Activated CD4-positive, alpha-beta memory T cell treated with anti-CD3 and anti-CD28 coated beads for 36 hours (primary cell): Measurements from ENCODE around the gene BTAF1. TPM values are rescaled to one million over a fixed set of nuclear protein-coding genes. Genes with fewer than 3 reads are reported as not detected.
"Not testable (repeated sequence)": the region's sequence is repeated elsewhere in the genome, so short reads cannot be mapped to it uniquely, and the experiment has no call there.

Experiments used
- CTCF ChIA-PET: fragments of 350-600 bp; sonication (Branson Sonifier 250); formaldehyde crosslinking; loops from one replicate; lab custom pipeline; 2021; ENCODE audit warnings: antibody characterized with exemption, inconsistent platforms; lab: Charles Lee
- POLR2A ChIA-PET: fragments of 350-600 bp; sonication (Branson Sonifier 250); formaldehyde crosslinking; loops from one replicate; lab custom pipeline; 2021; ENCODE audit warnings: antibody characterized with exemption; lab: Charles Lee
- DNase-seq: peaks from one replicate; pipeline ENCODE4 v3.0.0-alpha.2; 2020
- H3K27ac Mint-ChIP-seq: one replicate; pipeline ENCODE4 v1.8.0; 2021; ENCODE audit warnings: mixed read lengths
- H3K27me3 Mint-ChIP-seq: one replicate; pipeline ENCODE4 v1.8.0; 2021; ENCODE audit warnings: mixed read lengths
- H3K36me3 Mint-ChIP-seq: one replicate; pipeline ENCODE4 v1.8.0; 2021; ENCODE audit warnings: mixed read lengths
- H3K4me1 Mint-ChIP-seq: one replicate; pipeline ENCODE4 v1.8.0; 2021; ENCODE audit warnings: low read depth, mixed read lengths
- H3K4me3 Mint-ChIP-seq: one replicate; pipeline ENCODE4 v1.8.0; 2021; ENCODE audit warnings: mild to moderate bottlenecking, mixed read lengths
- H3K9me3 Mint-ChIP-seq: one replicate; pipeline ENCODE4 v1.8.0; 2021; ENCODE audit warnings: mixed read lengths
- intact Hi-C: fragments of 100-400 bp; cut with micrococcal nuclease; formaldehyde crosslinking; loops from one replicate; pipeline ENCODE4 v1.15.1; 2023
- total RNA-seq, 2 experiments: library from RNA; stranded (reverse); gene quantifications; one replicate each; pipeline ENCODE4 v1.2.3, GENCODE V29; 2021

Gene BTAF1
- total RNA-seq, 2 experiments from 2014 or later, result 49.9 to 50.7 TPM

DNA sequence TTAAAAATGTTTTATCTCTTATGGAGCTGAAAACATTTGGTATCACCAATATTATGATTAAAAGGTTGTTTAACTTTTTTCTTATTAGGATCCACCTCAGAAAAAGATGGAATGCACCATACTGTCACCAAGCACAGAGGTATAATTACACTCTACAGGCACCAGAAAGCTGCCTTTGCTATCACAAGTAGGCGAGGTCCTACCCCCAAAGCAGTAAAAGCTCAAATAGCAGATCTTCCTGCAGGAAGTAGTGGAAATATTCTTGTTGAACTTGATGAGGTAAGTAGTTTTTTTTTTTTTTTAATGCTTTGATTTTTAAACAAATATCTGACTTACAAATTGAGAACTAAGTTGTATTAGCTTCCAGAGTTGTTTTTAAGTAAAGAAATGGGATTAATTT lies 68.5 kb downstream of the BTAF1 start:
- H3K36me3 Mint-ChIP-seq, result peaks cover 43% of the 10 kb centered on the region
- ChIA-PET CTCF (no interaction called here), POLR2A (no interaction called here)
- H3K9me3 Mint-ChIP-seq, result no peaks in the 10 kb centered on the region
- H3K4me3 Mint-ChIP-seq, result no peak overlapping the region
- H3K4me1 Mint-ChIP-seq, result no peaks in the 10 kb centered on the region
- H3K27ac Mint-ChIP-seq, result no peak overlapping the region
- DNase-seq, result no peak
- intact Hi-C loops, result no loop called here
- H3K27me3 Mint-ChIP-seq, result no peaks in the 10 kb centered on the region

- no peaks in the 10 kb centered on the region for H3K27me3 Mint-ChIP-seq
- H3K4me1 Mint-ChIP-seq, result no peaks in the 10 kb centered on the region
- H3K27ac Mint-ChIP-seq, result no peak overlapping the region
- H3K9me3 Mint-ChIP-seq, result no peaks in the 10 kb centered on the region
- no peak overlapping the region for H3K4me3 Mint-ChIP-seq
- POLR2A ChIA-PET, result no interaction called here
- intact Hi-C loops, result no loop called here
- CTCF ChIA-PET, result no interaction called here
- peaks cover 59% of the 10 kb centered on the region for H3K36me3 Mint-ChIP-seq
- DNase-seq, result no peak
Observed at GRCh38 chr10:91996266-91996665, 72.7 kb downstream of the BTAF1 start.

DNA sequence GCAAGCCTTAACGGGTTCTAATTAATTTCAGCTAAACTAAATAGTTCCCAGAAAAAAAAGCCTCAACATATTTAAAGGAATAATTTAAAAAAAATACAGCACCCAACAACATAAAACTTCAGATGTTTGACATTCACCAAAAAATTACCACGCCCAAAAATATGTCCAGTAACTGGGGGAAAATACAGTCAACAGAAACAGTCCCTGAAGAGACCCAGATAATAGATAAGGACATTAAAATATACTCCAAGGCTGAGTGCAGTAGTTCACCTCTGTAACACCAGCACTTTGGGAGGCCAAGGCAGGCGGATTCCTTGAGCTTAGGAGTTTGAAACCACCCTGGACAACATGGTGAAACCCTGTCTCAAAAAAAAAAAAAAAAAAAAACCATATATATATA lies 78.0 kb downstream of the BTAF1 start:
- H3K9me3 Mint-ChIP-seq, result no peaks in the 10 kb centered on the region
- DNase-seq, result no peak
- H3K4me1 Mint-ChIP-seq, result no peaks in the 10 kb centered on the region
- intact Hi-C loops, result no loop called here
- CTCF ChIA-PET, result no interaction called here
- no peak overlapping the region for H3K27ac Mint-ChIP-seq
- peaks cover 57% of the 10 kb centered on the region for H3K36me3 Mint-ChIP-seq
- no peak overlapping the region for H3K4me3 Mint-ChIP-seq
- POLR2A ChIA-PET, result no interaction called here
- H3K27me3 Mint-ChIP-seq, result no peaks in the 10 kb centered on the region

DNA sequence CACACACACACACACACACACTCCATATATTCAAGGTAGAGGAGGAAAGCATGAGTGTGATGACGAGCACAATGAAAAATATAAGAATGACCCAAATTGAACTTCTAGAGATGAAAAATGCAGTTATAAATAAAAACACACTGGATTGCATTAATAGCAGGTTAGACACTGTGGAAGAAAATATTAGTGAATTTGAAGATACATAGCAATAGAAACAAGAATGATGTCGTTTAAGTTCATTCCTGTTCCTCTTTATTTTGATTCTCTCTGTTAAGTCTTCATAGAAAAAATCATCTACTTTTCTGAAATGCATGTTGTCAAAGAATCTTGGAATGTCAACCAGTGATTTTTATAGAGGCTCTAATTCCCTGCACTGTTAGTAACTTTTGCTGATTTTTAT lies 78.4 kb downstream of the BTAF1 start:
- Mint-ChIP-seq H3K27ac (no peak overlapping the region), H3K9me3 (no peaks in the 10 kb centered on the region), H3K4me3 (no peak overlapping the region), H3K27me3 (no peaks in the 10 kb centered on the region), H3K4me1 (no peaks in the 10 kb centered on the region), H3K36me3 (peaks cover 56% of the 10 kb centered on the region)
- POLR2A ChIA-PET, result no interaction called here
- intact Hi-C loops, result no loop called here
- no peak for DNase-seq
- CTCF ChIA-PET, result no interaction called here

GRCh38 chr10:92003258-92003657 lies 79.7 kb downstream of the BTAF1 start:
- Mint-ChIP-seq H3K4me3 (no peak overlapping the region), H3K4me1 (no peaks in the 10 kb centered on the region), H3K9me3 (no peaks in the 10 kb centered on the region), H3K36me3 (peaks cover 48% of the 10 kb centered on the region), H3K27ac (no peak overlapping the region), H3K27me3 (no peaks in the 10 kb centered on the region)
- intact Hi-C loops, result no loop called here
- no peak for DNase-seq
- POLR2A ChIA-PET, result no interaction called here
- CTCF ChIA-PET, result no interaction called here

DNA sequence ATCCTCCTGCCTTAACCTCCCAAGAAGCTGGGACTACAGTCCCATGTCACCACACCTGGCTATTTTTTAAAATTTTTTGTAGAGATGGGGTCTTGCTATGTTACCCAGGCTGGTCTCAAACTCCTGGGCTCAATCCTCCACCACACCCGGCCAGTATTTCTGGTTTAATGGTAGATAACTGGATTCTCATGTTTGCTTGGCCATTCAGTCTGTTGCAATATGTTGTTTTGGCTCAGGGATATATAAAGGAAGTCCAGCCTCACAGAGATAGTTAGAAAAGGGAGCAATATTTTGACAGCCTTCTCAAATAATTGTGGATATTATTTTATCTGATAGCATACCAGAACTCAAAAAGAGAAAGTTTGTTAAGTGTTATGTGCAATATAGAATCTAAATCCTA lies 82.4 kb downstream of the BTAF1 start:
- intact Hi-C loops, result no loop called here
- H3K4me3 Mint-ChIP-seq, result no peak overlapping the region
- H3K36me3 Mint-ChIP-seq, result peaks cover 47% of the 10 kb centered on the region
- POLR2A ChIA-PET, result no interaction called here
- H3K9me3 Mint-ChIP-seq, result no peaks in the 10 kb centered on the region
- H3K27me3 Mint-ChIP-seq, result no peaks in the 10 kb centered on the region
- H3K4me1 Mint-ChIP-seq, result peaks cover 4% of the 10 kb centered on the region
- CTCF ChIA-PET, result no interaction called here
- no peak overlapping the region for H3K27ac Mint-ChIP-seq
- DNase-seq, result no peak

- intact Hi-C loops, result no loop called here
- Mint-ChIP-seq H3K27me3 (no peaks in the 10 kb centered on the region), H3K27ac (no peak overlapping the region), H3K36me3 (peaks cover 38% of the 10 kb centered on the region), H3K4me1 (peaks cover 8% of the 10 kb centered on the region), H3K9me3 (no peaks in the 10 kb centered on the region), H3K4me3 (no peak overlapping the region)
- ChIA-PET CTCF (interaction anchor here (0.5 kb wide), 1 partner anchor 73 kb away, joined by 4 read pairs; no protein-coding TSS in a partner anchor), POLR2A (interaction anchor here (0.6 kb wide), 1 partner anchor 167 kb away, joined by 3 read pairs; no protein-coding TSS in a partner anchor)
- DNase-seq, result no peak
Observed at GRCh38 chr10:92009445-92009844, 85.9 kb downstream of the BTAF1 start.

GRCh38 chr10:92010047-92010735 lies 86.6 kb downstream of the BTAF1 start:
- peaks cover 8% of the 10 kb centered on the region for H3K4me1 Mint-ChIP-seq
- POLR2A ChIA-PET, result no interaction called here
- no peaks in the 10 kb centered on the region for H3K27me3 Mint-ChIP-seq
- H3K36me3 Mint-ChIP-seq, result peaks cover 31% of the 10 kb centered on the region
- DNase-seq, result no peak
- intact Hi-C loops, result no loop called here
- CTCF ChIA-PET, result interaction anchor here (0.5 to 0.6 kb wide), 2 partner anchors 63 to 73 kb away, joined by 3 to 4 read pairs; no protein-coding TSS in a partner anchor
- no peaks in the 10 kb centered on the region for H3K9me3 Mint-ChIP-seq
- H3K4me3 Mint-ChIP-seq, result no peak overlapping the region
- no peak overlapping the region for H3K27ac Mint-ChIP-seq

GRCh38 chr10:92011560-92012214 lies 88.1 kb downstream of the BTAF1 start:
- DNase-seq, result no peak
- CTCF ChIA-PET, result no interaction called here
- POLR2A ChIA-PET, result no interaction called here
- H3K36me3 Mint-ChIP-seq, result peaks cover 39% of the 10 kb centered on the region
- no peak overlapping the region for H3K4me3 Mint-ChIP-seq
- H3K4me1 Mint-ChIP-seq, result peaks cover 8% of the 10 kb centered on the region
- no peaks in the 10 kb centered on the region for H3K27me3 Mint-ChIP-seq
- peak overlapping the region; percentile 1 for H3K27ac Mint-ChIP-seq
- intact Hi-C loops, result no loop called here
- no peaks in the 10 kb centered on the region for H3K9me3 Mint-ChIP-seq

DNA sequence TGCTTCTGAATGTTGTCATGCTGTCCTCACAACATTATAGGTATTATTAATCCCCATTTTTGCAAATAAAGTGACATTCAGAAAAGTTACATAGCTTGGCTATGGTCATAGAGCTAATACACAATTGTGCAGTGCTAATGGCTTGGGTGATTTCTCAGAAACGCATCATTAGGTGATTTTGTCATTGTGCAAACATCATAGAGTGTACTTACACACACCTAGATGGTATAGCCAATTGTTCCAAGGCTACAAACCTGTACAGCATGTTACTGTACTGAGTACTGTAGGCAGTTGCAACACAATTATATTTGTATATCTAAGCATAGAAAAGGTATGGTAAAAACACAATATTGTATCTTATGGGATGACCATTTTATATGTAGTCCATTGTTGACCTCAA lies 91.0 kb downstream of the BTAF1 start:
- H3K4me3 Mint-ChIP-seq, result no peak overlapping the region
- ChIA-PET CTCF (no interaction called here), POLR2A (no interaction called here)
- no peak overlapping the region for H3K27ac Mint-ChIP-seq
- H3K9me3 Mint-ChIP-seq, result no peaks in the 10 kb centered on the region
- peaks cover 45% of the 10 kb centered on the region for H3K36me3 Mint-ChIP-seq
- no peak for DNase-seq
- no peaks in the 10 kb centered on the region for H3K27me3 Mint-ChIP-seq
- intact Hi-C loops, result no loop called here
- peaks cover 4% of the 10 kb centered on the region for H3K4me1 Mint-ChIP-seq

DNA sequence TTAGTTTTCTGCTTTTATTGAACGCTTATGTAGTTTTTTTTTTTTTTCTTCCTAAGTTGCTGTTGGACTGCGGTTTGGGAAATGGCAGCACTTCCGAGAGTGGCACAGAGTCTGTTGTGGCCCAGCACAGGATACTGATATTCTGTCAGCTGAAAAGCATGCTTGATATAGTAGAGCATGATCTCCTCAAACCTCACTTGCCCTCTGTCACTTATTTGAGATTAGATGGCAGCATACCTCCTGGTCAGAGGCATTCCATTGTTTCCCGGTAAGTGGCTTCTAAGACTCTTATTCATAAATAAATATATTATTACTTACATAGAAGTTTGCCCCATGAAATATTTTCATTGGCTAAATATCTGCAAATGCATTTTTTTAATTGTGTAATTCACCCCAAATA lies 101.1 kb downstream of the BTAF1 start:
- no peak for DNase-seq
- Mint-ChIP-seq H3K4me1 (peaks cover 9% of the 10 kb centered on the region), H3K4me3 (no peak overlapping the region), H3K27ac (no peak overlapping the region), H3K9me3 (no peaks in the 10 kb centered on the region), H3K27me3 (no peaks in the 10 kb centered on the region), H3K36me3 (peaks cover 40% of the 10 kb centered on the region)
- intact Hi-C loops, result no loop called here
- ChIA-PET POLR2A (interaction anchor here (1.0 kb wide), 1 partner anchor 9 kb away, joined by 3 read pairs; no protein-coding TSS in a partner anchor), CTCF (no interaction called here)

DNA sequence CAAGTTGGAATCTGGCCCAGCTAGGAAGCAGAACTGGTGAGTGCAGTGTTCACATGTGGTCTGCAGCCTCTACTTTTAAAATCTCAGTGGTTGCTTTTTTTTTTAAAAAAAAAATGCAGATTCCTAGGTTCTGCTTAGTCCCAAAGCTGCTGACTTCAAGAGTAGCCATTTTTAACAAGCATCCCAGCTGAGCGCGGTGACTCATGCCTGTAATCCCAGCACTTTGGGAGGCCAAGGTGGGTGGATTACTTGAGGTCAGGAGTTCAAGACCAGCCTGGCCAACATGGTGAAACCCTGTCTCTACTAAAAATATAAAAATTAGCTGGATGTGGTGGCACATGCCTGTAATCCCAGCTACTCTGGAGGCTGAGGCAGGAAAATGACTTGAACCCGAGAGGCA lies 101.8 kb downstream of the BTAF1 start:
- intact Hi-C loops, H3K9me3 Mint-ChIP-seq, H3K27me3 Mint-ChIP-seq, H3K27ac Mint-ChIP-seq, DNase-seq, H3K4me3 Mint-ChIP-seq, H3K4me1 Mint-ChIP-seq, CTCF ChIA-PET: not testable (repeated sequence)
- H3K36me3 Mint-ChIP-seq, result peaks cover 36% of the 10 kb centered on the region
- POLR2A ChIA-PET, result interaction anchor here (0.6 kb wide), 1 partner anchor 32 kb away, joined by 4 read pairs; no protein-coding TSS in a partner anchor

GRCh38 chr10:92027141-92027540 lies 103.6 kb downstream of the BTAF1 start:
- Mint-ChIP-seq H3K4me3 (no peak overlapping the region), H3K9me3 (no peaks in the 10 kb centered on the region), H3K36me3 (peaks cover 43% of the 10 kb centered on the region), H3K27me3 (no peaks in the 10 kb centered on the region), H3K4me1 (peaks cover 9% of the 10 kb centered on the region), H3K27ac (no peak overlapping the region)
- no peak for DNase-seq
- ChIA-PET CTCF (no interaction called here), POLR2A (no interaction called here)
- intact Hi-C loops, result no loop called here
